ENCODE measurements around the gene TUT1. TPM values are rescaled to one million over a fixed set of nuclear protein-coding genes. Genes with fewer than 3 reads are reported as not detected.

Gene TUT1
- total RNA-seq, 6 experiments from 2014 or later, result 12.3 to 34.2 (median 21.1) TPM

- Histone ChIP-seq H3K4me3 (peak overlapping the region; percentile 80 to 97 (median 92)), H3K27me3 (no peaks in the 10 kb centered on the region), H3K27ac (peak overlapping the region; percentile 90 to 96 (median 94)), H3K4me1 (peaks cover 0 to 71% (median 34%) of the 10 kb centered on the region in 4 donors), H3K36me3 (no peaks in the 10 kb centered on the region), H3K9me3 (no peaks in the 10 kb centered on the region)
- WGBS (ENCODE audit: insufficient coverage, low coverage, low lambda C conversion rate, missing lambda C conversion rate), result 7% methylated on average over 10 of the region's 32 CpGs
- DNase-seq (no peak), ATAC-seq (no peak)
- TF ChIP-seq CTCF (IDR thresholded peaks at IDR 0.05) (no peak), POLR2A (IDR thresholded peaks at IDR 0.05) (no peak)
- intact Hi-C loops (cut with DNase I), result loop anchor here in 1 of 2 donors (5.0 kb wide), 1 partner anchor 123 kb away; no protein-coding TSS in a partner anchor
Observed at GRCh38 chr11:62544581-62545436, 46.5 kb downstream of the TUT1 start.

- no peak for TF ChIP-seq CTCF (IDR thresholded peaks at IDR 0.05)
- no peak for TF ChIP-seq POLR2A (IDR thresholded peaks at IDR 0.05)
- Histone ChIP-seq H3K27ac (peak overlapping the region; percentile 46 to 96 (median 52)), H3K9me3 (no peaks in the 10 kb centered on the region), H3K27me3 (no peaks in the 10 kb centered on the region), H3K4me3 (peak overlapping the region; percentile 80 to 97 (median 92)), H3K36me3 (no peaks in the 10 kb centered on the region), H3K4me1 (peaks cover 0 to 69% (median 36%) of the 10 kb centered on the region in 4 donors)
- ATAC-seq, result no peak
- intact Hi-C loops (cut with DNase I), result loop anchor here in 1 of 2 donors (5.0 kb wide), 1 partner anchor 122 kb away; no protein-coding TSS in a partner anchor
- DNase-seq, result no peak
- WGBS (ENCODE audit: insufficient coverage, low coverage, low lambda C conversion rate, missing lambda C conversion rate), result 13% methylated on average over 3 of the region's 22 CpGs
Observed at GRCh38 chr11:62543680-62544444, 47.5 kb downstream of the TUT1 start.

GRCh38 chr11:62542750-62543567, 48.4 kb downstream of the TUT1 start:
- WGBS (ENCODE audit: insufficient coverage, low coverage, low lambda C conversion rate, missing lambda C conversion rate), result 0% methylated on average over 13 of the region's 30 CpGs

More at GRCh38 chr11:62542750-62543567, 48.4 kb downstream of the TUT1 start:
- Histone ChIP-seq H3K4me3 (peak overlapping the region; percentile 44 to 97 (median 80)), H3K9me3 (no peaks in the 10 kb centered on the region), H3K36me3 (no peaks in the 10 kb centered on the region), H3K27ac (peak overlapping the region; percentile 46 to 96 (median 52)), H3K4me1 (peaks cover 0 to 60% (median 32%) of the 10 kb centered on the region in 4 donors), H3K27me3 (no peaks in the 10 kb centered on the region)
- intact Hi-C loops (cut with DNase I), result loop anchor here in 1 of 2 donors (5.0 kb wide), 1 partner anchor 121 kb away; no protein-coding TSS in a partner anchor
- ATAC-seq (peak; percentile 59 to 62 (median 61)), DNase-seq (peak; percentile 76 to 82 (median 79))
- peak; percentile 98 to 99 (median 98) for TF ChIP-seq CTCF (IDR thresholded peaks at IDR 0.05)
- no peak for TF ChIP-seq POLR2A (IDR thresholded peaks at IDR 0.05)
